Measurements from ENCODE around the gene TLX1.
A peak's percentile ranks its signal among the peaks of the same experiment; 100 is the strongest.

The TLX1 gene

GRCh38 chr10:101134299-101135127, 3.4 kb downstream of the TLX1 start:
- DNase-seq (ENCODE audit: low spot score): no peak

- DNase-seq (ENCODE audit: low spot score): no peak
These were observed 4.3 kb downstream of the TLX1 start for GRCh38 chr10:101135141-101136006.

GRCh38 chr10:101136007-101136707, 5.1 kb downstream of the TLX1 start:
- no peak for DNase-seq (ENCODE audit: low spot score)

- DNase-seq (ENCODE audit: low spot score): no peak
These were observed 5.6 kb downstream of the TLX1 start for GRCh38 chr10:101136708-101137121.

- no peak for DNase-seq (ENCODE audit: low spot score)
These were observed 6.2 kb downstream of the TLX1 start for GRCh38 chr10:101137271-101137670.

GRCh38 chr10:101138788-101139420, 7.8 kb downstream of the TLX1 start:
- no peak for DNase-seq (ENCODE audit: low spot score)

GRCh38 chr10:101139421-101139911, 8.4 kb downstream of the TLX1 start:
- DNase-seq (ENCODE audit: low spot score): no peak

GRCh38 chr10:101140084-101140949, 9.2 kb downstream of the TLX1 start:
- no peak for DNase-seq (ENCODE audit: low spot score)

GRCh38 chr10:101140950-101141615, 10.0 kb downstream of the TLX1 start:
- no peak for DNase-seq (ENCODE audit: low spot score)

GRCh38 chr10:101141616-101142532, 10.8 kb downstream of the TLX1 start:
- DNase-seq (ENCODE audit: low spot score): peak; percentile 76

GRCh38 chr10:101142533-101143344, 11.6 kb downstream of the TLX1 start:
- no peak for DNase-seq (ENCODE audit: low spot score)

GRCh38 chr10:101143345-101143630, 12.2 kb downstream of the TLX1 start:
- no peak for DNase-seq (ENCODE audit: low spot score)

- DNase-seq (ENCODE audit: low spot score): no peak
These were observed 13.0 kb downstream of the TLX1 start for GRCh38 chr10:101144053-101144452.

- DNase-seq (ENCODE audit: low spot score): no peak
These were observed 14.0 kb downstream of the TLX1 start for GRCh38 chr10:101145145-101145544.

GRCh38 chr10:101145750-101146391, 14.8 kb downstream of the TLX1 start:
- no peak for DNase-seq (ENCODE audit: low spot score)

GRCh38 chr10:101146392-101147251, 15.5 kb downstream of the TLX1 start:
- no peak for DNase-seq (ENCODE audit: low spot score)

GRCh38 chr10:101151395-101151794, 20.3 kb downstream of the TLX1 start:
- DNase-seq (ENCODE audit: low spot score): no peak

All from COLO829 (cell line).